Stimulated activated CD4-positive, alpha-beta T cell treated with anti-CD3 and anti-CD28 coated beads, Interleukin-12 subunit alpha, Interleukin-12 subunit beta, amount 100 ng/mL, for 24 hours (primary cell): ENCODE results near the gene C1orf21.
A peak's percentile ranks its signal among the peaks of the same experiment; 100 is the strongest.

Source experiments
- DNase-seq, 2 experiments: peaks; one replicate each; pipeline ENCODE4 v3.0.0-alpha.2; 2020; ENCODE audit warnings: low read depth in 2 of 2

C1orf21 gene

GRCh38 chr1:184387069-184387475 lies 243 bp downstream of the C1orf21 start:
- no peak for DNase-seq

GRCh38 chr1:184387476-184388318 lies 868 bp downstream of the C1orf21 start:
- peak in 1 of 2 experiments; percentile 1 for DNase-seq

- DNase-seq, result no peak
Observed at GRCh38 chr1:184388319-184388889, 1.6 kb downstream of the C1orf21 start.

- no peak for DNase-seq
Observed at GRCh38 chr1:184388971-184389370, 2.1 kb downstream of the C1orf21 start.

- DNase-seq, result no peak
Observed at GRCh38 chr1:184389446-184389845, 2.6 kb downstream of the C1orf21 start.

- DNase-seq, result no peak
Observed at GRCh38 chr1:184390889-184391288, 4.1 kb downstream of the C1orf21 start.

GRCh38 chr1:184392067-184392466 lies 5.2 kb downstream of the C1orf21 start:
- DNase-seq, result no peak

- no peak for DNase-seq
Observed at GRCh38 chr1:184392779-184393522, 6.1 kb downstream of the C1orf21 start.

GRCh38 chr1:184393962-184394361 lies 7.1 kb downstream of the C1orf21 start:
- DNase-seq, result no peak

GRCh38 chr1:184395370-184395769 lies 8.5 kb downstream of the C1orf21 start:
- DNase-seq, result no peak

GRCh38 chr1:184395937-184396480 lies 9.2 kb downstream of the C1orf21 start:
- DNase-seq, result no peak

- DNase-seq, result no peak
Observed at GRCh38 chr1:184399192-184399847, 12.5 kb downstream of the C1orf21 start.

- DNase-seq, result no peak
Observed at GRCh38 chr1:184403961-184404726, 17.3 kb downstream of the C1orf21 start.

- DNase-seq, result no peak
Observed at GRCh38 chr1:184404727-184405027, 17.8 kb downstream of the C1orf21 start.

- DNase-seq, result no peak
Observed at GRCh38 chr1:184405094-184405800, 18.4 kb downstream of the C1orf21 start.

GRCh38 chr1:184405801-184406142 lies 18.9 kb downstream of the C1orf21 start:
- no peak for DNase-seq

GRCh38 chr1:184406479-184406878 lies 19.6 kb downstream of the C1orf21 start:
- no peak for DNase-seq

GRCh38 chr1:184407816-184408510 lies 21.1 kb downstream of the C1orf21 start:
- no peak for DNase-seq

- no peak for DNase-seq
Observed at GRCh38 chr1:184408580-184408979, 21.8 kb downstream of the C1orf21 start.

GRCh38 chr1:184409011-184409410 lies 22.2 kb downstream of the C1orf21 start:
- DNase-seq, result no peak
